ENCODE data around the gene CNIH2. TPM values are rescaled to one million over a fixed set of nuclear protein-coding genes. Genes with fewer than 3 reads are reported as not detected.
A peak's percentile ranks its signal among the peaks of the same experiment; 100 is the strongest.

Gene CNIH2
- total and polyA plus RNA-seq, 2 of the 13 experiments (the other 11 are each of a cell fraction or from before 2014, with no cell fraction given) = 0.60 to 0.69 TPM

GRCh38 chr11:66328302-66329144, 50.5 kb downstream of the CNIH2 start (continued):
- TF ChIP-seq TFE3 (CRISPR knock-in tag; IDR thresholded peaks at IDR 0.05) = peak; percentile 68
- TF ChIP-seq ZBTB20 (CRISPR knock-in tag; IDR thresholded peaks at IDR 0.05; ENCODE audit: borderline replicate concordance, low read depth) = no peak
- TF ChIP-seq ZNF343 (CRISPR knock-in tag; IDR thresholded peaks at IDR 0.05) = no peak
- TF ChIP-seq ZNF333 (CRISPR knock-in tag; IDR thresholded peaks at IDR 0.05; ENCODE audit: borderline replicate concordance) = 0 out of 2 replicates have a peak, but pooled peaks have one; percentile 26
- TF ChIP-seq ZNF678 (CRISPR knock-in tag; IDR thresholded peaks at IDR 0.05) = no peak
- no peak for TF ChIP-seq NR2C2 (CRISPR knock-in tag; IDR thresholded peaks at IDR 0.05; ENCODE audit: borderline replicate concordance)
- TF ChIP-seq ZNF580 (CRISPR knock-in tag; IDR thresholded peaks at IDR 0.05; ENCODE audit: borderline replicate concordance, low read depth) = peak; percentile 73; the same call in 1 of the 2 replicates
- no peak for TF ChIP-seq KAT7 (CRISPR knock-in tag; IDR thresholded peaks at IDR 0.05; ENCODE audit: borderline replicate concordance)
- no peak for TF ChIP-seq MAZ (IDR thresholded peaks at IDR 0.05; ENCODE audit: borderline replicate concordance, low read depth, low read length)
- TF ChIP-seq MAZ (CRISPR knock-in tag; IDR thresholded peaks at IDR 0.05; ENCODE audit: low read depth) = peak; percentile 68; the same call in 1 of the 2 replicates
- TF ChIP-seq ZNF672 (CRISPR knock-in tag; IDR thresholded peaks at IDR 0.05) = no peak
- TF ChIP-seq KMT2A (CRISPR knock-in tag; IDR thresholded peaks at IDR 0.05) = no peak
- no peak for TF ChIP-seq ZNF235 (CRISPR knock-in tag; IDR thresholded peaks at IDR 0.05; ENCODE audit: borderline replicate concordance)
- TF ChIP-seq ATRX (CRISPR knock-in tag; IDR thresholded peaks at IDR 0.05; ENCODE audit: borderline replicate concordance) = no peak
- no peak for TF ChIP-seq GTF3A (CRISPR knock-in tag; conservative IDR thresholded peaks at IDR 0.05)
- peak; percentile 75; the same call in 1 of the 2 replicates for TF ChIP-seq ZFX (CRISPR knock-in tag; IDR thresholded peaks at IDR 0.05; ENCODE audit: low read depth)
- peak; percentile 87; the same call in 1 of the 2 replicates for TF ChIP-seq ZNF563 (CRISPR knock-in tag; IDR thresholded peaks at IDR 0.05)
- no peak for TF ChIP-seq CREM (IDR thresholded peaks at IDR 0.05)
- no peak for TF ChIP-seq CREM (CRISPR knock-in tag; IDR thresholded peaks at IDR 0.05)
- peak; percentile 28 for TF ChIP-seq ASH2L (IDR thresholded peaks at IDR 0.05; ENCODE audit: insufficient read length, low read depth, low read length)
- no peak for TF ChIP-seq NFE2 (CRISPR knock-in tag; IDR thresholded peaks at IDR 0.05)
- peak; percentile 57; the same call in 1 of the 2 replicates for TF ChIP-seq ZNF768 (CRISPR knock-in tag; IDR thresholded peaks at IDR 0.05)
- peak; percentile 97 for TF ChIP-seq MYPOP (CRISPR knock-in tag; IDR thresholded peaks at IDR 0.05)
- no peak for TF ChIP-seq ZNF761 (CRISPR knock-in tag; conservative IDR thresholded peaks at IDR 0.05)
- no peak for TF ChIP-seq HOMEZ (CRISPR knock-in tag; IDR thresholded peaks at IDR 0.05; ENCODE audit: low read depth)
- TF ChIP-seq SMAD3 (CRISPR knock-in tag; IDR thresholded peaks at IDR 0.05) = 0 out of 2 replicates have a peak, but pooled peaks have one; percentile 57
- no peak for TF ChIP-seq EED (CRISPR knock-in tag; IDR thresholded peaks at IDR 0.05)

Data from HepG2 (cell line).